Iris pigment epithelial cell (primary cell): ENCODE measurements around the gene LMF1.

Experiments used
- DNase-seq: peaks from one replicate; pipeline ENCODE4 v3.0.0-alpha.2; 2011; ENCODE audit warnings: low read depth

LMF1 gene

DNA sequence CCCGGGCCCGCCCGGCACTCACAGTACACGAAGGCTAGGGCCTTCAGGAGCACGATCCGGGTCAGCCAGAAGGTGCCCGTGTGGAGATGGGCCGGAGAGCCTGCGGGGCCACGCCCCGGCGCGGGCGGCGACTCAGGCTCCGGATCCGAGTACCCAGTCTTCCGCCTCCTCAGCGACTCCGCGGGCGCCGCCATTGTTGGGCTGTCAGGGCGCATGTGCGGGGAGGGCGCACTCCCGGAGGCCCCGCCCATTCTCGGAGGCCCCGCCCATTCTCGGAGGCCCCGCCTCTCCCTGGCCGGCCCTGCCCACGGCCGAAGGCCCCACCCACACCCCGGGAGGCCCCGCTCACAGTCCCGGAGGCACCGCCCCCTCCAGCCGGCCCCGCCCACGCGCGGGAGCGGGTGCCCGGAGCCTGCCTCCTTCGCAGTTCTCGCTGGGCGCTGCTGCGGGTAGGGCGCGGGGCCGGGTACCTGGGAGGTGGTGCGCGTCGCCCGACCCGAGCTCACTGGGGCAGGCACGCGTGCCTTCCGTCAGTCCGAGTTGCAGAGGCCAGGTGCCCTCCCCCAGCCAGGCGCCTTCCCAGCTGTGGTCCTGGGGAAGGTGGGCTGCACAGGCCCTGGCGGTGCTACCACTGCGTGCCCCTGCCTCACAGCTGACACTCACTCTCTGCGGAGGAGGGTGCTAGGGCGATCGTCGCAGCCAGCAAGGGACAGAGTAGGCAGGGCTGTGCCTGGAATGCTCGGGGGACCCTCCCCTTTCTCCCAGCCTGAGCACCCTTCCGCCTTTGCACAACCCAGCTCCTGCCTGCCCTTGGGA lies at the start of gene LMF1:
TSS of gene LMF1 (minus strand) at position 219 of the 816 bp plus-strand sequence. CDS start at position 215, 4 bp downstream.
- DNase-seq: peak; percentile 87

DNA sequence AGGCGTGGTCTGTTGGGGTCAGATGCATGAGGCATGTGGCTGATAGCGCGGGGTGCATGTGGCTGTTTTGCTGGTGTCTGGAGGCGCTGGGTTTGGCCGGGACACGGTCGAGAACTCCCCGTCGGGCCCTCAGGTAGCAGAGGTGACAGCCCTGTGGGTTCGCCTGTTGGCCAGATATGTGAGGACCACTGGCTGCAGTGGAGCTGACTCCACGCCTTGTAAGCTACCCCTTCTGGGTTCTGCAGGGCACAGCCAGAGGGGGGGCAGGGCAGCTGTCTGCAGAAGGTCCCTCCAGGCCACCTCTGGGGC lies 49.3 kb upstream of the LMF1 start:
- DNase-seq: no peak

GRCh38 chr16:1019231-1020090 lies 48.7 kb upstream of the LMF1 start:
- peak; percentile 63 for DNase-seq

DNA sequence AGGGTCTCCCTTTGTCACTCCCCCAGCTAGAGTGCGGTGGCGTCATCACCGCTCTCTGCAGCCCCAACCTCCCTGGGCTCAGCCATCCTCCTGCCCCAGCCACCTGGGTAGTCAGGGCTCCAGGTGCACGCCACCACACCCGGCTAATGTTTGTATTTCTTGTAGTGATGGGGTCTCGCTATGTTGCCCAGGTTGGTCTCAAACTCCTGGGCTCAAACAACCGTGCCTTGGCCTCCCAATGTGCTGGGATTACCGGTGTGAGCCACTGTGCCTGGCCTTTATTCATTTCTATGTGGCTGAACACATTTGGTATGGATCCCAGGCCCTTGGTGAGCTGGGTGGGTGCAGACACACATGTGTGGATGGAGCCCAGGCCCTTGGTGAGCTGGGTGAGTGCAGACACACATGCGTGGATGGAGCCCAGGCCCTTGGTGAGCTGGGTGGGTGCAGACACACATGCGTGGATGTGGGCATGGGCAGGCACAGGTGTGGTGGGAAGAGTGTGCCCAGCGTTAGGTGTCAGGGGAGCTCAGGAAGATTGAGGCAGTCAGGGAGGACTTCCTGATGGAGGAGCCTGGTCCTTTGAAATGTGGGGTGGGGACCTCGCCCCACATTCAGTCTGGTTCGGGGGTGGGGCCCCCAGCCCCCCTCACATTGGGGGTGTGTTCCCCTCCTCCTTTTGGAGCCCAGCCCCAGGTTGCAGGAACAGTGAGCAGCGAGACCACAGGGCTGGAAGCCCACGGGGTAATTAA lies 47.8 kb upstream of the LMF1 start:
- DNase-seq: no peak

- no peak for DNase-seq
These were observed 44.1 kb upstream of the LMF1 start for GRCh38 chr16:1014771-1015495.

DNA sequence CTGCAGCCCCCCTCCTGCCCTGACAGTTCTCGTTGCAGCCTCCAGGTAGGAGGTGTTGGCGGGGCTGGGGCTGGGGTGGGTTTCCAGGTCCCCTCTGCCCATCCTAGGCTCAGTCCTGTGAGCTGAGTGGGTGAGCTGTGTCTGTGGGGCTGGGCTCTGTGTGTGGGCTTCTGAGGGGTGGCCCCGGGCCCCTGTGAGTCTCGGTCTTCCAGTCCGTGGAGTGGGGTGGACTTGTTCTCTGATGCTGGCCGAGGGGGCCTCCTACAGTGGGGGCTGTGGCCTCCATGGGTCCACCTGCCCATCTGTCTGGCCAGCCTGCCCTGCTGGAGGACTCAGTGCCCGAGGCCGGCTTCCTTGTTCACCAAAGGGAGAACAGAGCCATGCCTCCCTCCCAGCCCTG lies 43.4 kb upstream of the LMF1 start:
- DNase-seq: no peak

- DNase-seq: no peak
These were observed 42.8 kb upstream of the LMF1 start for GRCh38 chr16:1013593-1013900.

DNA sequence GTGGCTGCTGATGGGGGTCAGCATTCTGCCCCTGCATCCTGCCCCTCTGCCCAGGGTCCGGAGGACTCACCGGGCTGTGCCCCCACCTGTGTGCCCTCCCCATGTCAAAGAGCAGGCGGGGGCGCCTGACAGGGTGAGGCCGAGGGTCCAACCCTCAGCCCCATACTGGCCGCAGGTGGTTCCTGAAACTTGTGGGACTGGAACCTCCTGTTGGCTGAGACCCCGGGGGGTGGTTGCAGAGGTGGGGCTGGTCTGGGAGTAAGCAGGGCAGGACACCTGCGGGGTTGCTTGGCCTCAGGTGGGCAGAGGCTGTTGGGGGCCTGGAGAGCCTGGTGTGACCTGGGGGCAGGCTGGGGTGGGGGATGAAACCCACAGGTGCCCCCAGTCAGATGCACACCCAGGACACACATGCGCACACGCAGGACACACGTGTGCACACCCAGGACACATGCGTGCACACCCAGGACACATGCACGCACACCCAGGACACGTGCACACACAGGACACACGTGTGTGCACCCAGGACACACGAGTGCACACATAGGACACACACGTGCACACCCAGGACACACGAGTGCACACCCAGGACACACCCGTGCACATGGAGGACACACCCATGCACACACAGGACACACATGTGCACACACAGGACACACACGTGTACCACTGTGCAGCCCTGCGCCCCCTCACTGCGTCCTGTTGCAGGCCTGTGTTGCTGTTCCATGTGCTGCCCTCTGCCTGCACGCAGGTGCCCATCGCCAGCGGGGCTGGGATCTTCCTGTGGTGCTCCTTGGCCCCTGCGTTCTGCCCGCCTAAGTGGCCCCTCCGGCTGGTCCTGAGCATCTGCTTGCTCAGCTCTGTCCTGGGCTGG lies 42.2 kb upstream of the LMF1 start:
- DNase-seq: no peak

GRCh38 chr16:1012135-1012534 lies 41.4 kb upstream of the LMF1 start:
- DNase-seq: no peak

DNA sequence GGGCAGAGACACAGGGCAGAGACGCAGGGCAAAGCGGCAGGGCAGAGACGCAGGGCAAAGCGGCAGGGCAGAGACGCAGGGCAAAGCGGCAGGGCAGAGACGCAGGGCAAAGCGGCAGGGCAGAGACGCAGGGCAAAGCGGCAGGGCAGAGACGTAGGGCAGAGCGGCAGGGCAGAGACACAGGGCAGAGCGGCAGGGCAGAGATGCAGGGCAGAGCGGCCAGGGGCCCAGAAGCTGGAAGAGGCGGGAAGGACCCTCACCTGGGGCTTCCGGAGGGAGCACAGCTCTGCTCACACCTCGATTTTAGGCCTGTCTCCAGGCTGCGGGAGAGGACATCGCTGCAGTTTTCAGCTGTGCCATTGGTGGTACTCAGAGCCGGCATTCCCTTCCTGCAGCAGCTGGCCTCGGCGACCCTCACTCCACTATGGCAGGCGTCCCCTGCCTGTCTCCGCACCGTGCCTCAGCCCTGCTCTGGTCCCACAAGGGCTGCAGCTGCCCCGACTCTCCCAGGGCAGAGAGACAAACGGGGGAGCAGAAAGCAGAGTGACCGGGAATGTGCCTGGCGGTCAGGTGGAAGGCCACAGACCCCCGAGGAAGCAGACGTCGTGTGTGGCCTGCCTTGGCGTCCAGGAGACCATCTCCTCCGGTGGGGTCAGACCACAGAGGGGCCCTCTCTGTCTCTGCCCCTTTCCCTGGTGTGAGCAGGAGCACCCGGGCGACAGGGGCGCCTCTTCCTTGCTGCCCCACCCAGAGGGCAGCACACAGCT lies 40.7 kb upstream of the LMF1 start:
- DNase-seq: no peak

- no peak for DNase-seq
These were observed 40.0 kb upstream of the LMF1 start for GRCh38 chr16:1010815-1011214.

GRCh38 chr16:1010251-1010650 lies 39.5 kb upstream of the LMF1 start:
- DNase-seq: no peak

- no peak for DNase-seq
These were observed 38.8 kb upstream of the LMF1 start for GRCh38 chr16:1009358-1010150.

DNA sequence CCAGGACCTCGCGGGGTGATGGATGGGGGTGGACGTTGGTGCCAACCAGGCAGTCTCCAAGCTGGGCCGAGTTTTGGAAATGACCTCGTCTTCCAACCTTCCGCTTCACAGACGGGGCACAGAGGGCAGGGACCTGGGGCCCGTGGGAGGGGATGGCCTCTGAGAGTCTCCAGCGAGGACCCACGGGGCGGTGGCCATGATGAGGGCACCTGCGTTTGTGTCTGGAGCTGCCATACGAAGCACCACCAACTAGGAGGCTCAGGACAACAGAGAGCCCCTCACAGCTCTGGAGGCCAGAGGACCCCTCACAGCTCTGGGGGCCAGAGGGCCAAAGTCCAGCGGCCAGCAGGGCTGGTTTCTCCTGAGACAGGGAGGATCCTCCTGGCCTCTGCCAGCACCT lies 37.3 kb upstream of the LMF1 start:
- DNase-seq: no peak

GRCh38 chr16:1007284-1007850 lies 36.6 kb upstream of the LMF1 start:
- no peak for DNase-seq

- DNase-seq: no peak
These were observed 36.0 kb upstream of the LMF1 start for GRCh38 chr16:1006781-1007180.

DNA sequence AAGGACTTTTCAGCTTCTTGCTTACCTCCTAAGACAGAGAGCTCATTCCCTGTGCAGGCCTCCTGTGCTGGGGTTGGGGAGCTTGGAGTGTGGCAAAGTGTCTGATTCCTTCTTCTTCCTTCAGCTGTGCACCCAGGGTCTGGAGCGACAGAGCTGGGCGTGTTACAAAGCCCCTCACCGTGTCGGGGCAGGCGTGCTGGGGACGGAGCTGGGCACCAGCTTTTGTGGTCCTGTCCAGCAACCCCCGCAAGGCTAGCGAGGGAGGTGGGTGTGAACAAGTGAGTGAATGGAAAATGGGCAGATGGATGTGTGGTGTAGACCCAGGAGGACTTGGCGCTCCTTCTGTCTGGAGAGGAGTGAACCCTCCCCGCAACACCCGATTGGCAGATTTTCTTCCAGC lies 34.5 kb upstream of the LMF1 start:
- DNase-seq: no peak

DNA sequence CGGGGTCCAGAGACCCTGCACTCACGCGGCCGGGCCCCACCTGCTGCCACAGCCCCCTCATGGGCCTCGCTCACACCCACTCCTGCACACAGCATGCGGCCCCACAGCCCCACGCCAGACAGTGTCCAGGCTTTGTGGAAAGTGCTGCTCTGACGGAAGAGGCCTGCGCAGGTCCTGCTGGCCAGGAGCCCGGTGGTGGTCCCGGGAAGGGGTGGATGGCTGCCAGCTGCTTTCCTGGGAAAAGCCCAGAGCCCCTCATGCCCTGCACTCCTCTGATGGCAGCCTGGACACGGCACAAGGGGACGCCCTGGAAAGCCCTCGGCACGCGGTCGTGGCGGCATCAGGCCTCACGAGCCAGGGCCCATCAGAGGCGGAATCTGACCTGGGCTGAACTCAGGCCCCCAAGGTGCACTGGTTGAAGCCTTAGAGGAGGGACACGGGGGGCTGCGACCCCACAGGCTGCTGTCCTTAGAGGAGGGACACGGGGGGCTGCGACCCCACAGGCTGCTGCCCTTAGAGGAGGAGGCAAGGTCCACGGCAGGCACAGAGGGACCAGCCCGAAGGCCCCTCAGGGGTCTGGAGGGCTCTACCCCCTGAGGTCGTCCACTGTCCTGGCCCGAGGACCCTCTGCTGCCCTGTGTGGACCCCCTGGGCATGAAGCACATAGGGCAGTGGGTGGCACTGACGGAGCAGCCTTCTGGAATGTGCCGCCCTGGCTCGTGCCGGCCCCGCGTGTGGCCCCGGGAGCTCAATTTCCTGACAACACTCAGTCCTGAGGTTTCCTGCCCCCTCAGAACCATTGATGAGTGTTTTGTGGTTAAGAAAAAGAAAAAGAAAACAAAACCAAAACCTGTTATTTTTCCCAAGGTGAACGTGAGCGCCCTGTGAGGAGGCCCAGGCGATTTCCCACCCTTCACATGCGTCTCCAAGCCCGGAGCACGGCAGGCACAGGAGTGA lies 32.9 kb upstream of the LMF1 start:
- DNase-seq: peak; percentile 32
